Measurements from ENCODE around the gene SKA1. TPM values are rescaled to one million over a fixed set of nuclear protein-coding genes. Genes with fewer than 3 reads are reported as not detected.

The SKA1 gene
- total and polyA plus RNA-seq, 12 donors = 0.30 to 8.6 (median 0.71) TPM

GRCh38 chr18:50395093-50395492 is 20.2 kb downstream of the SKA1 start:
- no peak for DNase-seq
- Histone ChIP-seq H3K4me1 (replicated peaks in 1 of 2) (no peaks in the 10 kb centered on the region), H3K4me3 (no peak overlapping the region), H3K27me3 (no peaks in the 10 kb centered on the region), H3K9me3 (replicated peaks in 1 of 3) (no peaks in the 10 kb centered on the region), H3K27ac (no peak overlapping the region), H3K36me3 (replicated peaks in 1 of 2) (no peaks in the 10 kb centered on the region)
- intact Hi-C loops (cut with DNase I) = no loop called here
- TF ChIP-seq CTCF (IDR thresholded peaks at IDR 0.05) (no peak), POLR2A (IDR thresholded peaks at IDR 0.05) (no peak)
- 95 to 100% (median 98%) methylated on average over 2 of the region's 2 CpGs for WGBS, 4 donors

GRCh38 chr18:50396005-50396660 is 21.3 kb downstream of the SKA1 start:
- Histone ChIP-seq H3K36me3 (replicated peaks in 1 of 2) (no peaks in the 10 kb centered on the region), H3K4me3 (no peak overlapping the region), H3K27me3 (no peaks in the 10 kb centered on the region), H3K27ac (no peak overlapping the region), H3K9me3 (replicated peaks in 1 of 3) (no peaks in the 10 kb centered on the region), H3K4me1 (replicated peaks in 1 of 2) (peaks cover 5% of the 10 kb centered on the region in 2 donors)
- DNase-seq = no peak
- 85 to 92% (median 89%) methylated on average over 5 of the region's 5 CpGs for WGBS, 4 donors
- TF ChIP-seq CTCF (IDR thresholded peaks at IDR 0.05) (no peak), POLR2A (IDR thresholded peaks at IDR 0.05) (no peak)
- intact Hi-C loops (cut with DNase I) = no loop called here

GRCh38 chr18:50397023-50397422 is 22.2 kb downstream of the SKA1 start:
- Histone ChIP-seq H3K36me3 (replicated peaks in 1 of 2) (no peaks in the 10 kb centered on the region), H3K27ac (no peak overlapping the region), H3K27me3 (no peaks in the 10 kb centered on the region), H3K4me1 (replicated peaks in 1 of 2) (peaks cover 12% of the 10 kb centered on the region in 2 donors), H3K4me3 (no peak overlapping the region), H3K9me3 (replicated peaks in 1 of 3) (no peaks in the 10 kb centered on the region)
- 89 to 96% (median 93%) methylated on average over 4 of the region's 4 CpGs for WGBS, 4 donors
- no peak for TF ChIP-seq POLR2A (IDR thresholded peaks at IDR 0.05)
- TF ChIP-seq CTCF (IDR thresholded peaks at IDR 0.05) = no peak
- intact Hi-C loops (cut with DNase I) = no loop called here
- DNase-seq = no peak

- TF ChIP-seq POLR2A (IDR thresholded peaks at IDR 0.05) (no peak), CTCF (IDR thresholded peaks at IDR 0.05) (no peak)
- H3K4me3 ChIP-seq = no peak overlapping the region
- H3K27me3 ChIP-seq = no peaks in the 10 kb centered on the region
- H3K27ac ChIP-seq = no peak overlapping the region
- no peak for DNase-seq
- H3K4me1 ChIP-seq (replicated peaks in 1 of 2) = peaks cover 12 to 16% of the 10 kb centered on the region in 2 donors
- no peaks in the 10 kb centered on the region for H3K9me3 ChIP-seq (replicated peaks in 1 of 3)
- 49 to 64% (median 60%) methylated on average over 10 of the region's 10 CpGs for WGBS, 4 donors
- no peaks in the 10 kb centered on the region for H3K36me3 ChIP-seq (replicated peaks in 1 of 2)
- intact Hi-C loops (cut with DNase I) = no loop called here
These were observed 23.3 kb downstream of the SKA1 start for GRCh38 chr18:50398099-50398498.
